Thyroid gland (tissue), 4 donors: ENCODE results near the gene ADCY1. TPM values are rescaled to one million over a fixed set of nuclear protein-coding genes. Genes with fewer than 3 reads are reported as not detected.

ENCODE experiments used
- DNase-seq, 2 donors: peaks; one replicate each; pipeline ENCODE4 v3.0.0-alpha.2; 2019
- H3K27ac ChIP-seq, 3 donors: fragments of 200-600 bp; sonication (generic); 1 replicate in 2 of 3; 2 replicates in 1 of 3; pipeline ENCODE4 v1.5.1; 2016 to 2019; ENCODE audit warnings: mild to moderate bottlenecking in 1 of 3, moderate library complexity in 1 of 3
- H3K27me3 ChIP-seq: fragments of 200-600 bp; sonication (generic); one replicate; pipeline ENCODE4 v1.5.1; 2019
- H3K36me3 ChIP-seq, 2 donors: fragments of 200-600 bp; sonication (generic); one replicate each; pipeline ENCODE4 v1.5.1; 2016 to 2019
- H3K4me1 ChIP-seq, 2 donors: fragments of 200-600 bp; sonication (generic); one replicate each; pipeline ENCODE4 v1.5.1; 2017 to 2019
- H3K4me3 ChIP-seq, 3 donors: fragments of 200-600 bp; sonication (generic); replicated peaks in 1 of 3; 1 replicate in 2 of 3; 2 replicates in 1 of 3; pipeline ENCODE4 v1.5.1; 2016; ENCODE audit warnings: mild to moderate bottlenecking in 1 of 3
- H3K9me3 ChIP-seq: fragments of 200-600 bp; sonication (generic); one replicate; pipeline ENCODE4 v1.5.1; 2017
- CTCF ChIP-seq, 6 experiments: fragments of 200-600 bp in 3 of 6; fragments of 450-650 bp in 3 of 6; sonication (generic) in 3 of 6; IDR thresholded peaks; one replicate each; pipeline ENCODE4 v1.5.1; 2016 to 2019; ENCODE audit warnings: antibody characterized with exemption in 6 of 6, mild to moderate bottlenecking in 2 of 6, inconsistent platforms in 1 of 6, moderate library complexity in 1 of 6
- POLR2A ChIP-seq, 2 donors: fragments of 450-650 bp; IDR thresholded peaks; one replicate each; pipeline ENCODE4 v1.6.1; 2017; ENCODE audit warnings: antibody characterized with exemption in 2 of 2, mild to moderate bottlenecking in 2 of 2, moderate library complexity in 1 of 2
- WGBS, 2 donors: methylation state at CpG; one replicate each; pipeline ENCODE4 v1.1.5; 2017; 5-methylcytosine and 5-hydroxymethylcytosine counted together
- intact Hi-C: fragments of 100-400 bp; cut with DNase I; formaldehyde crosslinking; loops from one replicate; pipeline ENCODE4 v1.15.1; 2023
- total RNA-seq, 4 donors: library from RNA; depleted of rRNA; stranded (reverse); fragments of >200 nt; gene quantifications; one replicate each; pipeline ENCODE4 v1.2.3, GENCODE V29; 2016

ADCY1 gene
- total RNA-seq, 4 donors from 2014 or later = 5.8 to 11.6 (median 7.7) TPM

- DNase-seq = no peak
- Histone ChIP-seq H3K27me3 (no peaks in the 10 kb centered on the region), H3K9me3 (no peaks in the 10 kb centered on the region), H3K36me3 (no peaks in the 10 kb centered on the region), H3K27ac (no peak overlapping the region), H3K4me3 (no peak overlapping the region), H3K4me1 (peaks cover 0 to 16% of the 10 kb centered on the region in 2 donors)
- no peak for TF ChIP-seq CTCF (IDR thresholded peaks at IDR 0.05)
- TF ChIP-seq POLR2A (IDR thresholded peaks at IDR 0.05) = no peak
- WGBS, 2 donors = 95 to 98% methylated on average over 11 to 12 of the region's 12 CpGs
- intact Hi-C loops = no loop called here
Observed at GRCh38 chr7:45593121-45593541, 19.0 kb downstream of the ADCY1 start.

GRCh38 chr7:45593877-45594276, 19.7 kb downstream of the ADCY1 start:
- Histone ChIP-seq H3K36me3 (no peaks in the 10 kb centered on the region), H3K9me3 (no peaks in the 10 kb centered on the region), H3K27me3 (no peaks in the 10 kb centered on the region), H3K27ac (no peak overlapping the region), H3K4me1 (peaks cover 0 to 16% of the 10 kb centered on the region in 2 donors), H3K4me3 (no peak overlapping the region)
- no peak for DNase-seq
- 95% methylated on average over 8 of the region's 8 CpGs for WGBS, 2 donors
- intact Hi-C loops = no loop called here
- TF ChIP-seq POLR2A (IDR thresholded peaks at IDR 0.05) (no peak), CTCF (IDR thresholded peaks at IDR 0.05) (no peak)

- H3K4me1 ChIP-seq = peaks cover 0 to 16% of the 10 kb centered on the region in 2 donors
- no peaks in the 10 kb centered on the region for H3K27me3 ChIP-seq
- DNase-seq = no peak
- WGBS, 2 donors = 89 to 90% methylated on average over 7 of the region's 7 CpGs
- H3K9me3 ChIP-seq = no peaks in the 10 kb centered on the region
- H3K4me3 ChIP-seq = no peak overlapping the region
- intact Hi-C loops = no loop called here
- no peak overlapping the region for H3K27ac ChIP-seq
- no peaks in the 10 kb centered on the region for H3K36me3 ChIP-seq
- TF ChIP-seq POLR2A (IDR thresholded peaks at IDR 0.05) = no peak
- TF ChIP-seq CTCF (IDR thresholded peaks at IDR 0.05) = no peak
Observed at GRCh38 chr7:45594745-45595535, 20.8 kb downstream of the ADCY1 start.

GRCh38 chr7:45595809-45596664, 21.9 kb downstream of the ADCY1 start:
- intact Hi-C loops = no loop called here
- no peaks in the 10 kb centered on the region for H3K9me3 ChIP-seq
- H3K27me3 ChIP-seq = no peaks in the 10 kb centered on the region
- H3K27ac ChIP-seq = no peak overlapping the region
- 91 to 98% methylated on average over 8 to 9 of the region's 9 CpGs for WGBS, 2 donors
- no peak for DNase-seq
- TF ChIP-seq CTCF (IDR thresholded peaks at IDR 0.05) = no peak
- TF ChIP-seq POLR2A (IDR thresholded peaks at IDR 0.05) = no peak
- no peaks in the 10 kb centered on the region for H3K36me3 ChIP-seq
- peaks cover 0 to 16% of the 10 kb centered on the region in 2 donors for H3K4me1 ChIP-seq
- H3K4me3 ChIP-seq = no peak overlapping the region
